T-helper 2 cell treated with Interferon-gamma antibody and Interleukin-4, amounts not matched to agents 5 μg/mL and 100 μg/mL, for 36 hours (primary cell): Measurements from ENCODE around the gene VEGFD.

Experiments
- DNase-seq: peaks from one replicate; pipeline ENCODE4 v3.0.0; 2021; ENCODE audit warnings: low spot score
- H3K27ac Mint-ChIP-seq: one replicate; pipeline ENCODE4 v1.8.0; 2021; ENCODE audit warnings: mild to moderate bottlenecking, mixed read lengths
- H3K27me3 Mint-ChIP-seq: one replicate; pipeline ENCODE4 v1.8.0; 2021; ENCODE audit warnings: low read depth, mixed read lengths
- H3K36me3 Mint-ChIP-seq: one replicate; pipeline ENCODE4 v1.8.0; 2021; ENCODE audit warnings: low read depth, mixed read lengths
- H3K4me1 Mint-ChIP-seq: one replicate; pipeline ENCODE4 v1.8.0; 2021; ENCODE audit warnings: low read depth, mixed read lengths
- H3K4me3 Mint-ChIP-seq: one replicate; pipeline ENCODE4 v1.8.0; 2022; ENCODE audit warnings: mild to moderate bottlenecking, moderate library complexity, mixed read lengths
- H3K9me3 Mint-ChIP-seq: one replicate; pipeline ENCODE4 v1.8.0; 2021; ENCODE audit warnings: mixed read lengths

The VEGFD gene

GRCh38 chrX:15398874-15399273, 14.7 kb upstream of the VEGFD start:
- Mint-ChIP-seq H3K9me3 (no peaks in the 10 kb centered on the region), H3K36me3 (no peaks in the 10 kb centered on the region), H3K27ac (no peak overlapping the region), H3K27me3 (no peaks in the 10 kb centered on the region), H3K4me3 (no peak overlapping the region), H3K4me1 (no peaks in the 10 kb centered on the region)
- no peak for DNase-seq

GRCh38 chrX:15395789-15396188, 11.6 kb upstream of the VEGFD start:
- Mint-ChIP-seq H3K27me3 (no peaks in the 10 kb centered on the region), H3K4me1 (no peaks in the 10 kb centered on the region), H3K9me3 (no peaks in the 10 kb centered on the region), H3K27ac (no peak overlapping the region), H3K36me3 (no peaks in the 10 kb centered on the region), H3K4me3 (no peak overlapping the region)
- DNase-seq, result no peak

DNA sequence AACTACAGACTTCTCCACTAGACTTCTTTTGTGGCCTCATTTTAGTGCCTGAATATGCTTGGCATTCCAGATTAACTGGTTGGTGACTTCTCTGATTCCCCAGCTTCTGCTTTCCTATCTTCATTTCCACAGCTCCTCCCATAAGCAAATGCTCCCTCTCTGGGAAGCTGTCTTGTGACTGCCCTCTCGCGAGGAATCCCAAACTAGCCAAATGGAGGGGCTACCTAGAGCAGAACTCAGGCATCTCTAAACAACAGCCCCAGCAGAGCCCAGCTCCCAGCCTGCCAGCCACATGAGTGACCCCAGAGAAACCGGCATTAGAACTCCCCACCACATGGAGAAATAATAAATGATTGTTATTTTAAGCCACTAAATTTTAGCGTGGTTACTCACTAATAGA, 7.6 kb upstream of the VEGFD start:
- Mint-ChIP-seq H3K27ac (no peak overlapping the region), H3K4me1 (no peaks in the 10 kb centered on the region), H3K4me3 (no peak overlapping the region), H3K9me3 (no peaks in the 10 kb centered on the region), H3K36me3 (no peaks in the 10 kb centered on the region), H3K27me3 (no peaks in the 10 kb centered on the region)
- no peak for DNase-seq

- H3K27me3 Mint-ChIP-seq, result no peaks in the 10 kb centered on the region
- H3K4me1 Mint-ChIP-seq, result no peaks in the 10 kb centered on the region
- no peak for DNase-seq
- no peak overlapping the region for H3K4me3 Mint-ChIP-seq
- no peaks in the 10 kb centered on the region for H3K36me3 Mint-ChIP-seq
- no peak overlapping the region for H3K27ac Mint-ChIP-seq
- no peaks in the 10 kb centered on the region for H3K9me3 Mint-ChIP-seq
Observed at GRCh38 chrX:15382813-15383212, 1.4 kb downstream of the VEGFD start.

- Mint-ChIP-seq H3K9me3 (no peaks in the 10 kb centered on the region), H3K27me3 (no peaks in the 10 kb centered on the region), H3K4me1 (no peaks in the 10 kb centered on the region), H3K27ac (no peak overlapping the region), H3K4me3 (no peak overlapping the region), H3K36me3 (no peaks in the 10 kb centered on the region)
- DNase-seq, result no peak
Observed at GRCh38 chrX:15376956-15377355, 7.3 kb downstream of the VEGFD start.

- H3K27me3 Mint-ChIP-seq, result peaks cover 4% of the 10 kb centered on the region
Observed at GRCh38 chrX:15373976-15374375, 10.2 kb downstream of the VEGFD start.

DNA sequence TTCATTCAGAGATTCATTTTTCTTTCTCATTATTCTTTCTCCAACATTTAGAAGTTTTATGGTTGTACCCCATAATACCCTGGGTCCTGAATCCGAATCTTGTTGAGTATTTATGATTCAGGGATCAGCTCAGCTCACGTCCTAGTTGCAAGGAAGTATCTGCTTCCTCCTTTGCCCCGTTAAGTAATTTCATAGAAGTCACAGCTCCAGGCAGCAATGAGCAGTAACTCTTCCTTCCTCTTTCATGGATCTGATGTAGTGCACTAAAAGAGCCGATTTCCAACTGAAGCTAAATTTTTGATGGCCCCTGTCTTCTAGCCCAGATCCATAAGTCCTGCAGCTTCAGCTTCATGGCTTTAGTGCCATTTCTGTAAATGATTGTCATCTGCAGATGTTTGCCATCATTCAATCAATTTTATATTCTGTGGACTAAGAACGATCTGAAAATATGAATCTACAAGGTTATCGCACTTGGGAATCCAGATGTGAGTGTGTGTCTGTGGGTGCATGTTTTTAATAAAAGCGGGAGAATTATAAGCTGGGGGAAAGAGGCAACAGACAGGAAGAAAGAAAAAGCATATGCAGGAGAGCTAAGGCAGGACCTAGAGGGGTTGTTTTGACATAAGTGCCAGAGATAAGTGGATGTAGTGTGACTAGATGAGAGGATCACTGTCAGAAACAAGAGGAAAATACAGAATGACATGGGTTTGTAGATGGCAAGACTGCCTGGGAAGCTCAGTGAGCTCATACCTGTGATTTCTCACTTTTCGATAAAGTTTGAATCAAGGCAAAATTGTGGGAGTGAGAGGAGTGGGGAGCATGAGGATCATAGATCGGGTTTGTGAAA, 17.5 kb downstream of the VEGFD start:
- peaks cover 17% of the 10 kb centered on the region for H3K27me3 Mint-ChIP-seq

More at GRCh38 chrX:15373976-15374375, 10.2 kb downstream of the VEGFD start:
- no peaks in the 10 kb centered on the region for H3K4me1 Mint-ChIP-seq
- H3K4me3 Mint-ChIP-seq, result no peak overlapping the region
- no peaks in the 10 kb centered on the region for H3K9me3 Mint-ChIP-seq
- DNase-seq, result no peak
- H3K27ac Mint-ChIP-seq, result no peak overlapping the region
- no peaks in the 10 kb centered on the region for H3K36me3 Mint-ChIP-seq

DNA sequence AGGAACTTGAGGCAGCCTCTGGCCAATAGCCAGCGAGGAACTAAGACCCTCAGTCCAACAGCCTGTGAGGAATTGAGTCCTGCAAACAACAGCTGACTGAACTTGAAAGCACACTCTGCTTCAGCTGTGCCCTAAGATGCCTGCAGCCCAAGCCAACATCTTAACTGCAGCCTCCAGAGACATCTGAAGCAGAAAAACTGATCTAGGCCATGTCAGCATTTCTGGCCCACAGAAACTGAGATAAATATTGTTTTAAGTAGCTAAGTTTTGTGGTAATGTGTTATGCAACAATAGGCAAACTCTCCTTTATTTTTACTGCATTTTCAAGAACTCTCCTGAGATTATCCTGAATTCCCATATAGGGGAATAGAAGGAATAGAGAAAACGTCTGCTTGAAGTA, 24.5 kb downstream of the VEGFD start:
- Mint-ChIP-seq H3K27ac (no peak overlapping the region), H3K4me3 (no peak overlapping the region), H3K9me3 (no peaks in the 10 kb centered on the region)

More for the DNA sequence above, 17.5 kb downstream of the VEGFD start:
- H3K4me3 Mint-ChIP-seq, result no peak overlapping the region
- no peaks in the 10 kb centered on the region for H3K4me1 Mint-ChIP-seq
- no peaks in the 10 kb centered on the region for H3K9me3 Mint-ChIP-seq
- DNase-seq, result no peak
- H3K36me3 Mint-ChIP-seq, result no peaks in the 10 kb centered on the region
- no peak overlapping the region for H3K27ac Mint-ChIP-seq

DNA sequence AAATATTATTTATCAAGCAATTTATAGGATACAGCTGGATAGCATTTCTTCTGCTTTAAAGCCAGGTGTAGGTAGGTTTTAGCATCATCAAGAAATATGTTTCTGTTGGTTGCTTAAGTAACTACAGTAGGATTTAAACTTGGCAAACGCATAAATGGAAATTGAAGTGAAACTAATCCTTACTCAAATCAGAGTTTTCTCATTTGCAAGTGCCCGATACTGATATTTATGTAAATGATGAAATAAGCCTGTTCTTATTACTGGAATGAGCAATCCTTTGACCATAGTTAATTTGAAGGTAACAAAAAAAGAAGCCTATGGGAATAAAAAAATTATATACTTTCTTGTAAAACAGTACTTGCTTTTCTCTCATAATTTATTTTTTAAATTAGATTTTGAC, 25.7 kb downstream of the VEGFD start:
- Mint-ChIP-seq H3K4me3 (no peak overlapping the region), H3K9me3 (no peaks in the 10 kb centered on the region), H3K27me3 (peaks cover 5% of the 10 kb centered on the region), H3K4me1 (no peaks in the 10 kb centered on the region), H3K27ac (no peak overlapping the region), H3K36me3 (no peaks in the 10 kb centered on the region)
- no peak for DNase-seq

More for the DNA sequence above, 24.5 kb downstream of the VEGFD start:
- DNase-seq, result no peak
- Mint-ChIP-seq H3K4me1 (no peaks in the 10 kb centered on the region), H3K36me3 (no peaks in the 10 kb centered on the region), H3K27me3 (peaks cover 5% of the 10 kb centered on the region)

DNA sequence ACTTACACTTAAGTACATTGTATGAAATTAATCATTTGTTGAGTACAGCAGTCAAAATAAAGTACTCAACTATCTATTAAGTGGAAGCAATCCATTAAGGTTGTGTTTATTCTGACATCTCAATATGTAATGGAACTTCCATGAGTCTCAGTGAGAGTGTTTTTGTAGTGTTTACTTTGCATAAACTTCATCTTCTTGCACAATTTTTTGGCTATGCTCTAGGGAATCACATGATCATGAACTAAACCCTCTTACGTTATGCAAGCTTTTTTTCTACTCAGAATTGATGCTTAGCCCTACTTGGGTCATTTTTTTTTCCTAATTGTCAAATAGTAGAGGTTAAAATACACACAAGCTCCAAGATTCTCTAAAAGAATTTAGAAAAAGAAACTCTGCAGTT, 27.8 kb downstream of the VEGFD start:
- Mint-ChIP-seq H3K9me3 (no peaks in the 10 kb centered on the region), H3K36me3 (no peaks in the 10 kb centered on the region), H3K4me3 (no peak overlapping the region), H3K27me3 (peaks cover 5% of the 10 kb centered on the region), H3K27ac (no peak overlapping the region), H3K4me1 (no peaks in the 10 kb centered on the region)
- no peak for DNase-seq

DNA sequence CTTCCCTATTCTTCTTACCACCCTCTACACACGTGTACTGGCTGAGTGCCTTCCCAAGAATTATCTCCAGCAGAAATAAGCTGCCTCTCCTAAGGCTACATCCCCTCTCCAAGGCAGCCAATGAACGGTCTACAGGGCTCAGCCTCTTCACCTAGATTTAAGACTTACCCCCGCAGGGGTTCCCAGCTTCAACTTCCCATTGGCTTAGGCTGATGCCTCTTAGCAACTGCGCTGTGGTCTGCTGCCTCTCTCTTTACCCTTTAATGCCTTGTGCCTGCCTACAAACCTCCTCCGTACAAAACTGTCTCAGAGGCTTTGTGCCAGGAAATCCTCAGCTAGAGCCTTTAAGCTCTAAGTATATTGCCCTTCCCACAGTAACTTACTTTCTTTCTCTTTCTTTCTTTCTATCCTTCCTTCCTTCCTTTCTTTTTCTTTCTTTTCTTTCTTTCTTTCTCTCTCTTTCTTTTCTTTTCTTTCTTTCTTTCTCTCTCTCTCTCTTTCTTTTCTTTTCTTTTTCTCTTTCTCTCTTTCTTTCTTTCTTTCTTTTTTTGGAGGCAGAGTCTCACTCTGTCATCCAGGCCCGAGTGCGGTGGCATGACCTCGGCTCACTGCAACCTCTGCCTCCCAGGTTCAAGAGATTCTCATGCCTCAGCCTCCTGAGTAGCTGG, 33.8 kb downstream of the VEGFD start:
- no peaks in the 10 kb centered on the region for H3K4me1 Mint-ChIP-seq
- H3K4me3 Mint-ChIP-seq, result no peak overlapping the region
- H3K27ac Mint-ChIP-seq, result no peak overlapping the region
- no peaks in the 10 kb centered on the region for H3K36me3 Mint-ChIP-seq
- no peak for DNase-seq
- H3K27me3 Mint-ChIP-seq, result peaks cover 2% of the 10 kb centered on the region
- no peaks in the 10 kb centered on the region for H3K9me3 Mint-ChIP-seq

- Mint-ChIP-seq H3K27me3 (peaks cover 2% of the 10 kb centered on the region), H3K4me1 (no peaks in the 10 kb centered on the region), H3K9me3 (no peaks in the 10 kb centered on the region), H3K27ac (no peak overlapping the region), H3K36me3 (no peaks in the 10 kb centered on the region), H3K4me3 (no peak overlapping the region)
- peak; percentile 4 for DNase-seq
Observed at GRCh38 chrX:15349046-15349445, 35.2 kb downstream of the VEGFD start.

DNA sequence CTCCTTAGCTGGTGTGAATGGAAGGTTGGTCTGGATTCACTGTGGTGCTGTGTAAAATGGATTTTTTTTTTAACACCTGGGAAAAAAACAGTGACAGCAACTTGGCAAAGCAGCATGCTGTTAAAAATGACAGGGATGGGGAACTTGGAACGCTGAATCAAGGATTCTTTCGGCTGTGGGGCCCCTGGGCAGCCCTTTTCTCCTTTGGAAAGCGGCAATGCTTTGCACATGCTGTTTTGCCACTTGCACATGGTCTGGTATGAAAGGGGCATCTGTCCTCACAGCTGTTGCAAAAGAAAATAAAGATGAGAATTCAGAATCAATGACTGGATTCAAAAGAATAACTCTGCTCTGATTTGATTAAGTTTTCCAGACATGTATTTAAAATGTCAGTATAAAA, 38.2 kb downstream of the VEGFD start:
- Mint-ChIP-seq H3K27me3 (peaks cover 4% of the 10 kb centered on the region), H3K4me1 (no peaks in the 10 kb centered on the region), H3K27ac (no peak overlapping the region), H3K36me3 (no peaks in the 10 kb centered on the region), H3K9me3 (no peaks in the 10 kb centered on the region), H3K4me3 (no peak overlapping the region)
- no peak for DNase-seq

DNA sequence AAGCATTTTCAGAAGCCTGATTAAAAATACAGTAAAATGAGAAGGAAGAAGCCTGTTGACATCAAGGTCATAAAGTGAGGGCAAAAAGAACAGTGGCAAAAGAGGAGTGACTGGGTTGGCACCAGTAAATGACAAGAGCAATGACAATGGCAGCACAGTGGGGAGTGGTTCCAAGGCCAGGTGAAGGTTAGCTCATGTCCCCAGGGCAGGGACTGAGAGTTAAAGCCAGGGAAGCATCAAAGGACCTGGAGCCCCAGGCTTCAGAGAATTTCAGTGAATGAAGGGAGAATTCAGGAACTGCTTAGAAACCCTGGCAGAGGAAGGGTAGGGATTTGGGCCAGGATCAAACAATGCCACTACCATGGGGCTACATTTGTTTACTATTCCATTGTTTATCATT, 40.1 kb downstream of the VEGFD start:
- H3K9me3 Mint-ChIP-seq, result no peaks in the 10 kb centered on the region
- no peak overlapping the region for H3K4me3 Mint-ChIP-seq
- H3K36me3 Mint-ChIP-seq, result no peaks in the 10 kb centered on the region
- peaks cover 10% of the 10 kb centered on the region for H3K27me3 Mint-ChIP-seq
- no peak for DNase-seq
- H3K27ac Mint-ChIP-seq, result no peak overlapping the region
- H3K4me1 Mint-ChIP-seq, result no peaks in the 10 kb centered on the region
